Vagina (tissue), 2 donors: Measurements from ENCODE around the gene NAGS. TPM values are rescaled to one million over a fixed set of nuclear protein-coding genes. Genes with fewer than 3 reads are reported as not detected.

Source experiments
- DNase-seq, 2 donors: peaks; one replicate each; pipeline ENCODE4 v3.0.0-alpha.2; 2017; ENCODE audit errors: extremely low spot score in 2 of 2
- H3K27ac ChIP-seq: fragments of 200-600 bp; sonication (generic); one replicate; pipeline ENCODE4 v1.5.1; 2019
- H3K27me3 ChIP-seq: fragments of 200-600 bp; sonication (generic); one replicate; pipeline ENCODE4 v1.5.1; 2019
- H3K36me3 ChIP-seq, 2 donors: fragments of 200-600 bp; sonication (generic); one replicate each; pipeline ENCODE4 v1.5.1; 2017 to 2019
- H3K4me1 ChIP-seq: fragments of 200-600 bp; sonication (generic); one replicate; pipeline ENCODE4 v1.5.1; 2019
- H3K4me3 ChIP-seq, 2 donors: fragments of 200-600 bp; sonication (generic); 1 replicate in 1 of 2; 2 replicates in 1 of 2; pipeline ENCODE4 v1.5.1; 2016 to 2019
- H3K9me3 ChIP-seq: fragments of 200-600 bp; sonication (generic); one replicate; pipeline ENCODE4 v1.5.1; 2019
- POLR2A ChIP-seq, 2 donors: fragments of 450-650 bp; IDR thresholded peaks; one replicate each; pipeline ENCODE4 v1.6.1; 2017; ENCODE audit warnings: antibody characterized with exemption in 2 of 2, mild to moderate bottlenecking in 2 of 2, moderate library complexity in 2 of 2
- POLR2AphosphoS5 ChIP-seq, 2 donors: sonication (generic); formaldehyde crosslinking; IDR thresholded peaks; one replicate each; pipeline ENCODE4 v1.9.0; 2017; ENCODE audit warnings: antibody characterized with exemption in 2 of 2, mild to moderate bottlenecking in 2 of 2, low read depth in 1 of 2; ENCODE audit not compliant: insufficient read depth in 1 of 2
- intact Hi-C: fragments of 100-400 bp; cut with DNase I; formaldehyde crosslinking; loops from one replicate; pipeline ENCODE4 v1.15.1; 2023
- total RNA-seq: library from RNA; depleted of rRNA; stranded (reverse); fragments of >200 nt; gene quantifications from one replicate; pipeline ENCODE4 v1.2.3, GENCODE V29; 2016
- TF ChIP-seq, protein P1 (sequence below), 3 experiments: fragments of 450-650 bp in 2 of 3; fragments of 200-600 bp in 1 of 3; sonication (generic) in 1 of 3; IDR thresholded peaks; one replicate each; pipeline ENCODE4 v1.5.1; 2017 to 2019; ENCODE audit warnings: antibody characterized with exemption in 3 of 3, mild to moderate bottlenecking in 2 of 3, moderate library complexity in 2 of 3

NAGS gene
- total RNA-seq, 1 donor from 2014 or later = 4.9 TPM

DNA sequence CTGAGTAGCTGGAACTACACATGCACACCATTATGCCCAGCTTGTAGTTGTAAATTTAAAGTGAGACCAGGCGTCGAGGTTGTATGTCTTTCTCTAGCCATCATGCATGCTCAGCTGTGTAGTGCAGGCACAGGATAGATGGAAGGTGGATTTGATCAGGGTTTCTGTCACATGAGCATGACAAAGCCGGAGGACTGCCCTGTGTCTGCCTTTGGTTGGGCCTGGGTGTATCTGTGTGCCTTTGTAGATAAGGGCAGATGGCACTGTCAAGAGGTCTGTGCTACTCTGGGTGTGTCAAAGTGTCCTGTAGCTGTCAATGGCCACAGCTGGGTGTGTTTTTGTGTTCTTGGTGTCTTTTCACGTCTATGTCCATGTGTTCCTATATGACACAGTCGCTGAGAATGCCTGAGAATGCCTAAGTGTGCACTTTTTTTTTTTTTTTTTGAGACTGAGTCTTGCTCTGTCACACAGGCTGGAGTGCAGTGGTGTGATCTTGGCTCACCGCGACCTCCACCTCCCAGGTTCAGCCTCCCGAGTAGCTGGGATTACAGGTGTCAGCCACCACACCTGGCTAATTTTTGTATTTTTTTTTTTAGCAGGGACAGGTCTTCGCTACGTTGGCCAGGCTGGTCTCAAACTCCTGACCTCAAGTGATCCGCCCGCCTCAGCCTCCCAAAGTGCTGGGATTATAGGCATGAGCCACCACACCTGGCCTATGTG lies 4.1 kb upstream of the NAGS start:
- Histone ChIP-seq H3K27ac (no peak overlapping the region), H3K4me3 (no peak overlapping the region), H3K27me3 (no peaks in the 10 kb centered on the region), H3K36me3 (no peaks in the 10 kb centered on the region), H3K4me1 (peaks cover 12% of the 10 kb centered on the region), H3K9me3 (no peaks in the 10 kb centered on the region)
- no peak for DNase-seq
- intact Hi-C loops = no loop called here
- no peak for TF ChIP-seq POLR2A (IDR thresholded peaks at IDR 0.05)
- TF ChIP-seq, protein P1, sequence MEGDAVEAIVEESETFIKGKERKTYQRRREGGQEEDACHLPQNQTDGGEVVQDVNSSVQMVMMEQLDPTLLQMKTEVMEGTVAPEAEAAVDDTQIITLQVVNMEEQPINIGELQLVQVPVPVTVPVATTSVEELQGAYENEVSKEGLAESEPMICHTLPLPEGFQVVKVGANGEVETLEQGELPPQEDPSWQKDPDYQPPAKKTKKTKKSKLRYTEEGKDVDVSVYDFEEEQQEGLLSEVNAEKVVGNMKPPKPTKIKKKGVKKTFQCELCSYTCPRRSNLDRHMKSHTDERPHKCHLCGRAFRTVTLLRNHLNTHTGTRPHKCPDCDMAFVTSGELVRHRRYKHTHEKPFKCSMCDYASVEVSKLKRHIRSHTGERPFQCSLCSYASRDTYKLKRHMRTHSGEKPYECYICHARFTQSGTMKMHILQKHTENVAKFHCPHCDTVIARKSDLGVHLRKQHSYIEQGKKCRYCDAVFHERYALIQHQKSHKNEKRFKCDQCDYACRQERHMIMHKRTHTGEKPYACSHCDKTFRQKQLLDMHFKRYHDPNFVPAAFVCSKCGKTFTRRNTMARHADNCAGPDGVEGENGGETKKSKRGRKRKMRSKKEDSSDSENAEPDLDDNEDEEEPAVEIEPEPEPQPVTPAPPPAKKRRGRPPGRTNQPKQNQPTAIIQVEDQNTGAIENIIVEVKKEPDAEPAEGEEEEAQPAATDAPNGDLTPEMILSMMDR (IDR thresholded peaks at IDR 0.05) = no peak

DNA sequence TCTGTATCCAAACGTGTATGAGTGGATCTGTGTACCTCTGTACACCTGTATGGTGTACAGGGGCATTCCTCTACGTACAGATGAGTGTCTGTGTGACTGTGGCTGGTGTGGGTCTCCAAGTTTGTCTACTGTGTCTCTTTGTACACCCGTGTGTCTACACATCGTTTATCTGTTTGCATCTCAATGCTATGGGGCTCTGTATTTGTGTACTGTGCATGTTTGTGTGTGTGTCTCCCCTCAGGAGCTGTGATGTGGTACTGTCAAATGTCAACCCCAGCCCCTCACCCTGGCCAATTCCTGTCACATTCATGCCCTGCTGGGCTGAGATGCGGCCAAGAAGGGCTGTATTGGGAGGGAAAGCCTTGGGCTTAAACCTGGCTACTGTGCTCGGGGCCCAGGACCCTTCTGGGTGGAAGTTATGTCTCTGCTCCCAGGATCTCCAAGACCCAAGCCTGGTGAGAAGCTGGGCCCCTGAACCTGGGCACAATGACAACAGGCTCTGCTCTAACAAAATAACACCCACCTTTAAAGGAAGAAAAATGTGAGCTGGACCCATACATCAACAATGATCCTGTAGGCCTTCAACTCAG lies 3.5 kb upstream of the NAGS start:
- no peak for TF ChIP-seq POLR2A (IDR thresholded peaks at IDR 0.05)
- TF ChIP-seq, protein P1 (IDR thresholded peaks at IDR 0.05) = no peak
- no peak for TF ChIP-seq POLR2AphosphoS5 (IDR thresholded peaks at IDR 0.05; ENCODE audit: insufficient read depth in 1 of 2, low read depth in 1 of 2)
- Histone ChIP-seq H3K4me3 (no peak overlapping the region), H3K4me1 (peaks cover 18% of the 10 kb centered on the region), H3K27me3 (no peaks in the 10 kb centered on the region), H3K36me3 (no peaks in the 10 kb centered on the region), H3K27ac (no peak overlapping the region), H3K9me3 (no peaks in the 10 kb centered on the region)
- intact Hi-C loops = no loop called here
- DNase-seq = no peak

DNA sequence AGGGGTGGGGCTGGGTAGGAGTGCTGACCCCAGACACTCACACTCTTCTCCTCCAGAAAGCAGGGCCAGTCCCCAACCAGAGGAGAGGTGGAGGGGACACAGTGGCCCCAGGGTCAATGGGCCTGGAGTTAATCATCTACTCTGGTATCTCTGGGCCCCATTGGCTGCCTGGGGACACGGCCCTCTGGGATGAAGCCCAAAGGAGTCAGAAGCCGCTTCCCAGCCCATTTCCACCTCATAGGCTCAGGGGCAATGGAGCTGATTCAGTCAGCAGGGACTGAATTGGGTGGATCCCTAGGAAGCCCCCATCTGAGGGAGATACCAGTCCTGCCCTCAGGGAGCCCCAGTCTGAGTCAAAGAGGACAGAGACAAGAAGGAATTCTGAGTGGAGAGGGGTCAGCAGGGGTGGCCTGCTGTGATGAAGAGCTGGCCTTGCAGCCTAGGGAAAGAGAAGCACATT lies 2.9 kb upstream of the NAGS start:
- H3K36me3 ChIP-seq = no peaks in the 10 kb centered on the region
- H3K4me1 ChIP-seq = peaks cover 24% of the 10 kb centered on the region
- intact Hi-C loops = no loop called here
- H3K4me3 ChIP-seq = no peak overlapping the region
- no peak for DNase-seq
- H3K27ac ChIP-seq = no peak overlapping the region
- no peaks in the 10 kb centered on the region for H3K27me3 ChIP-seq
- no peaks in the 10 kb centered on the region for H3K9me3 ChIP-seq
- TF ChIP-seq, protein P1 (IDR thresholded peaks at IDR 0.05) = no peak
- TF ChIP-seq POLR2A (IDR thresholded peaks at IDR 0.05) = no peak

DNA sequence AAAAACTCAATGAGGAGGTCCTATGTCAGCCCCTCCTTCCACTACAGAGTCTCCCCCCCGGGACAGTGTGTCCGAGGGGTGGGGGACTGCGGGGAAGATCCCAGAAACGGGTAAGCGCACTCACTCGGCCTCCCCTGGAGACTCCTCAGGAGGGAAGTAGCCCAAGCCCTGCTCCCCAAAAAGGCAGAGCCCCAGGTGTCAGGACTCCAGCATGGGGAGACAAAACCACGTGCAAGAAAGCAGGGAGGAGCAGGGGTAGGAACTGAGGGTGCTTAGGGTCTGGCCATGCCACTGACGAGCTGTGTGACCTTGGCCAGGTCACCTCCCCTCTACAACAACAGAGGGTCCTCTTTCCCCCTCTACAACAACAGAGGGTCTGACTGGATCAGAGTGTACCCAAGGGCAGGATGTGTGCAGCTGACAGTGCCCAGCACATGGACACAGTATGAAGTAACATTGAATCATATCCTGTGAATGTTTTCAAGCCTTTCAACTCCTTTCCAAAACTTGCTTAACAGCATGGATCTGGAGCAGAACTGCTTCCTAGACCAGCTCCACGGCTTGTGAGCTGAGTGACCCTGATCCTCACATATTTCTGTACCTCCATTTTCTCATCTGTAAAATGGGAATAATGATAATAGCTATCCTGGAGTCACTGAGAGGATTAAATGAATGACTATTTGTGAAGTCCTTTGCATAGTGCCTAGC lies 2.1 kb upstream of the NAGS start:
- TF ChIP-seq, protein P1 (IDR thresholded peaks at IDR 0.05) = no peak
- no peak for TF ChIP-seq POLR2A (IDR thresholded peaks at IDR 0.05)
- TF ChIP-seq POLR2AphosphoS5 (IDR thresholded peaks at IDR 0.05; ENCODE audit: insufficient read depth in 1 of 2, low read depth in 1 of 2) = no peak
- no peak for DNase-seq
- intact Hi-C loops = no loop called here
- H3K27me3 ChIP-seq = no peaks in the 10 kb centered on the region
- no peak overlapping the region for H3K27ac ChIP-seq
- peaks cover 29% of the 10 kb centered on the region for H3K4me1 ChIP-seq
- no peaks in the 10 kb centered on the region for H3K9me3 ChIP-seq
- no peaks in the 10 kb centered on the region for H3K36me3 ChIP-seq
- H3K4me3 ChIP-seq = no peak overlapping the region
